K562 (cell line): Measurements from ENCODE around the gene CCDC7. TPM values are rescaled to one million over a fixed set of nuclear protein-coding genes. Genes with fewer than 3 reads are reported as not detected.

Experiments
- ATAC-seq: fragments of 200-7000 bp; cut with Tn5 transposase; 3 replicates; pipeline ENCODE4 v1.9.1; 2020; ENCODE audit warnings: moderate library complexity
- BruUV-seq: library from RNA; stranded (reverse); fragments of 400-500 nt; replicated peaks from 2 replicates; lab custom pipeline; 2021; lab: Mats Ljungman, UMichigan
- CTCF ChIA-PET: fragments of 300-600 bp; formaldehyde crosslinking; extraction: SDS; loops from one replicate; lab custom pipeline; 2021; ENCODE audit warnings: low intra/inter-chr PET ratio; lab: Yijun Ruan, JAX
- POLR2A ChIA-PET: fragments of 300-600, 350-650 bp; sonication (Branson Sonifier 250); formaldehyde crosslinking; extraction: SDS; loops from one replicate; lab custom pipeline; 2021; ENCODE audit warnings: antibody characterized with exemption, inconsistent platforms; lab: Yijun Ruan, JAX
- DNase-seq, 4 experiments: peaks; one replicate each; pipeline versions ENCODE4 v3.0.0 to v3.0.0-alpha.2; 2011 to 2018; ENCODE audit warnings: low spot score in 3 of 4, mixed read lengths in 3 of 4; ENCODE audit errors: extremely low read depth in 1 of 4
- FAIRE-seq: peaks from 2 replicates; lab custom pipeline; 2011; peaks lifted over from hg19 to GRCh38; lab: Jason Lieb, UNC
- H2AFZ ChIP-seq: 2 replicates; pipeline ENCODE4 v1.6.0; 2011; ENCODE audit warnings: low read depth, low read length, control low read depth, inconsistent platforms
- H3K27ac ChIP-seq: fragments of 200-600 bp; 3 replicates; pipeline ENCODE4 v1.8.0; 2011; ENCODE audit warnings: low read depth, mild to moderate bottlenecking, control low read depth, inconsistent platforms, low read length, moderate library complexity, mixed read lengths; ENCODE audit errors: extremely low read depth
- H3K27me3 ChIP-seq, 2 experiments: fragments of 300-600 bp in 1 of 2; 2 replicates in 1 of 2; 3 replicates in 1 of 2; pipeline versions ENCODE4 v1.6.0 to v1.8.0; 2011; ENCODE audit warnings: inconsistent platforms in 2 of 2, low read length in 2 of 2, mild to moderate bottlenecking in 1 of 2, mixed read lengths in 1 of 2, moderate library complexity in 1 of 2; ENCODE audit not compliant: control insufficient read depth in 2 of 2, insufficient read depth in 2 of 2
- H3K36me3 ChIP-seq: fragments of 300-600 bp; 3 replicates; pipeline ENCODE4 v1.8.0; 2011; ENCODE audit warnings: mild to moderate bottlenecking, low read length, inconsistent platforms; ENCODE audit not compliant: control insufficient read depth, insufficient read depth
- H3K4me1 ChIP-seq, 2 experiments: fragments of 200-600 bp in 1 of 2; replicated peaks in 1 of 2; 2 replicates in 1 of 2; 3 replicates in 1 of 2; pipeline versions ENCODE4 v1.5.1 to v1.8.0; 2011; ENCODE audit warnings: inconsistent platforms in 2 of 2, low read length in 2 of 2, mild to moderate bottlenecking in 1 of 2, mixed read lengths in 1 of 2, moderate library complexity in 1 of 2; ENCODE audit not compliant: control insufficient read depth in 2 of 2, insufficient read depth in 2 of 2
- H3K4me2 ChIP-seq: 2 replicates; pipeline ENCODE4 v1.6.1; 2011; ENCODE audit warnings: low read length, control low read depth, inconsistent platforms, mixed read lengths; ENCODE audit not compliant: insufficient read depth
- H3K4me3 ChIP-seq: fragments of 200-600 bp; sonication (generic), shearing (Covaris generic); 2 replicates; pipeline ENCODE4 v1.5.1; 2016; ENCODE audit warnings: control low read depth, inconsistent platforms
- H3K79me2 ChIP-seq: fragments of 200-600 bp; 3 replicates; pipeline ENCODE4 v1.8.0; 2011; ENCODE audit warnings: low read length, inconsistent platforms; ENCODE audit not compliant: control insufficient read depth, insufficient read depth
- H3K9ac ChIP-seq, 2 experiments: 2 replicates each; pipeline versions ENCODE4 v1.6.0 to v1.6.1; 2011; ENCODE audit warnings: low read depth in 2 of 2, low read length in 2 of 2, control low read depth in 1 of 2, inconsistent platforms in 1 of 2, mild to moderate bottlenecking in 1 of 2, mixed read lengths in 1 of 2; ENCODE audit not compliant: insufficient read depth in 1 of 2
- H3K9me1 ChIP-seq: one replicate; pipeline ENCODE4 v1.6.0; 2011; ENCODE audit warnings: inconsistent platforms, mild to moderate bottlenecking, low read length, moderate library complexity; ENCODE audit not compliant: control insufficient read depth, insufficient read depth
- H3K9me3 ChIP-seq: replicated peaks from 2 replicates; pipeline ENCODE4 v1.5.1; 2011; ENCODE audit warnings: low read depth, low read length, inconsistent platforms; ENCODE audit not compliant: control insufficient read depth, insufficient read depth
- H4K20me1 ChIP-seq: replicated peaks from 2 replicates; pipeline ENCODE4 v1.6.1; 2011; ENCODE audit warnings: low read length, inconsistent platforms, mixed read lengths; ENCODE audit not compliant: control insufficient read depth, insufficient read depth
- MTA2 ChIP-seq: fragments of 450-650 bp; IDR thresholded peaks from 2 replicates; pipeline ENCODE4 v1.6.1; 2016; ENCODE audit warnings: low read depth
- RAD21 ChIP-seq, 2 experiments: fragments of 250-450 bp in 1 of 2; fragments of 450-650 bp in 1 of 2; sonication (Bioruptor Pico) in 1 of 2; formaldehyde crosslinking in 1 of 2; IDR thresholded peaks in 1 of 2; conservative IDR thresholded peaks in 1 of 2; 2 replicates each; pipeline versions ENCODE4 v1.4.0 to v1.8.0; 2020 to 2022; ENCODE audit warnings: mild to moderate bottlenecking in 2 of 2, moderate library complexity in 1 of 2
- RHOXF2B ChIP-seq: fragments of 250-450 bp; sonication (Bioruptor Pico); conservative IDR thresholded peaks from 2 replicates; pipeline ENCODE4 v1.5.1; 2021
- STAG1 ChIP-seq: sonication (generic); formaldehyde crosslinking; IDR thresholded peaks from 2 replicates; pipeline ENCODE4 v1.5.0; 2020; ENCODE audit warnings: missing genetic modification reagents, borderline replicate concordance
- YY1 ChIP-seq, 3 experiments: IDR thresholded peaks; 2 replicates each; pipeline ENCODE4 v1.6.1; 2011; ENCODE audit warnings: low read length in 2 of 3, mild to moderate bottlenecking in 2 of 3, moderate library complexity in 2 of 3, borderline replicate concordance in 1 of 3, control low read depth in 1 of 3, low read depth in 1 of 3; ENCODE audit not compliant: insufficient read depth in 3 of 3, insufficient replicate concordance in 2 of 3, control insufficient read depth in 1 of 3, insufficient read length in 1 of 3; ENCODE audit errors: extremely low read depth in 1 of 3
- WGBS: fragments of 100-300 bp; shearing (Covaris generic); methylation state at CpG from one replicate; pipeline ENCODE4 v1.1.6; 2016; ENCODE audit warnings: low coverage, mixed read lengths; ENCODE audit not compliant: insufficient coverage; ENCODE audit errors: missing lambda C conversion rate; 5-methylcytosine and 5-hydroxymethylcytosine counted together
- in situ Hi-C: fragments of 300-500 bp; cut with MboI; formaldehyde crosslinking; loops from 4 replicates; pipeline ENCODE4 v1.15.0; 2018; ENCODE audit warnings: inconsistent platforms, mixed read lengths
- intact Hi-C: fragments of 100-400 bp; cut with micrococcal nuclease; formaldehyde crosslinking; loops from 2 replicates; pipeline ENCODE4 v1.14.2; 2022
- polyA plus RNA-seq, 8 experiments: library from polyadenylated mRNA; depleted of rRNA in 4 of 8; stranded (reverse) in 5 of 8; unstranded in 3 of 8; fragments of >200 nt; fragmentation: Nextera tagmentation in 2 of 8; fragmentation: Illumina TruSeq in 1 of 8; extraction: Ambion mirVana in 2 of 8; extraction: Trizol in 1 of 8; gene quantifications; 2 replicates each; pipeline versions ENCODE4 v1.2.1 to v1.2.3, GENCODE V29; 2011 to 2014; ENCODE audit warnings: inconsistent platforms in 1 of 8, missing spikeins in 1 of 8
- total RNA-seq, 7 experiments: library from RNA; depleted of rRNA in 6 of 7; stranded (reverse); fragments of >200 nt in 6 of 7; fragmentation: Illumina TruSeq in 2 of 7; extraction: Trizol in 2 of 7; gene quantifications; 2 replicates each; pipeline versions ENCODE4 v1.2.1 to v1.2.3, GENCODE V29; 2011 to 2021; ENCODE audit warnings: low replicate concordance in 1 of 7
- TF ChIP-seq, protein P1 (sequence below): IDR thresholded peaks from 2 replicates; pipeline ENCODE4 v1.6.1; 2011; ENCODE audit warnings: borderline replicate concordance, low read depth, mild to moderate bottlenecking, moderate library complexity, low read length; ENCODE audit not compliant: insufficient read depth, poor library complexity, severe bottlenecking
- TF ChIP-seq, protein P2 (sequence below), 2 experiments: fragments of 450-650 bp; formaldehyde crosslinking in 1 of 2; IDR thresholded peaks; 2 replicates each; pipeline versions ENCODE4 v1.4.0 to v1.6.1; 2014 to 2020; ENCODE audit warnings: mild to moderate bottlenecking in 2 of 2, borderline replicate concordance in 1 of 2, low read depth in 1 of 2
- TF ChIP-seq, protein P3 (sequence below): sonication (generic); formaldehyde crosslinking; IDR thresholded peaks from 2 replicates; pipeline ENCODE4 v1.8.0; 2022; ENCODE audit warnings: mild to moderate bottlenecking, missing genetic modification reagents

The CCDC7 gene
- total and polyA plus RNA-seq, 9 of the 15 experiments (the other 6 are each of a cell fraction or from before 2014, with no cell fraction given), result 1.5 to 6.6 (median 2.7) TPM

DNA sequence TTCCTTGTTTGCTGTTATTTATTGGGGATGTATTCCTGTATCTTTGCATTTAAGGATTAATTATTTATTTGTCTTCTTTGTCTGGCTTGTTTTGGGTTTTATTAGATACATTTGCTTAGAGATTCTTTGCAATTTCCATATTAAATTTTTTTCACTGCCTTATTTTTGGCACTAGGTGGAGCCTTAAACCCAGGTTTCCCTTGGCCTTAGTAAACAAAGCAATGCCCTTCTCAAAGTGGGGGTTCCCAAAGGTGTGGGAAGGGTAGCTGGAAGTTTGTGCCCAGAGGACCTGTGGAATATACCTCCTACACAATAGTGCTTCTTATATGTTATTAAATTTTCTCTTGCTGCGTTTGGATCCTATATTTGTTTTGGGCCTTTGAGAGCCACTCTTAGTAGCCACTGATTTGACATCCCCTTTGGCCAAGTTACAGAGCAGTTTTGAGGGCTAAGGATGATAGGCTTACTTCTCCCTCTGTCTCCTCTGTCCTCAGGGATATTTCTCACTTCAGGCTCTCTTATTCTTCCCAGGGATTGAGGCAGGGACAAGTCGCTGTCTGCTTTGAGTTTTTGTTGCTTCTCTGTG, 349.8 kb downstream of the CCDC7 start:
- Histone ChIP-seq H3K4me3 (no peak overlapping the region), H3K9me1 (no peaks in the 10 kb centered on the region), H3K4me1 (no peaks in the 10 kb centered on the region), H3K9ac (no peak overlapping the region), H2AFZ (no peak overlapping the region), H3K4me2 (no peak overlapping the region), H4K20me1 (no peaks in the 10 kb centered on the region), H3K9me3 (no peaks in the 10 kb centered on the region), H3K27ac (no peak overlapping the region), H3K79me2 (no peaks in the 10 kb centered on the region), H3K27me3 (no peaks in the 10 kb centered on the region), H3K36me3 (no peaks in the 10 kb centered on the region)
- WGBS, result 6% methylated on average over 2 of the region's 2 CpGs
- in situ Hi-C loops (loop anchor here (5.0 kb wide), 1 partner anchor 212 kb away; no protein-coding TSS in a partner anchor), intact Hi-C loops (loop anchor here (1.0 to 10.0 kb wide), 5 partner anchors 157 to 421 kb away; no protein-coding TSS in a partner anchor)
- FAIRE-seq (peak; percentile 54), ATAC-seq (peak; percentile 72), DNase-seq (peak; percentile 15 to 37 (median 22))
- POLR2A ChIA-PET, result no interaction called here
- CTCF ChIA-PET, result interaction anchor here (0.6 to 3.3 kb wide), 3 partner anchors 212 to 215 kb away, joined by 3 to 52 read pairs (median 3); no protein-coding TSS in a partner anchor
- BruUV-seq, result no TSS peak
- TF ChIP-seq MTA2 (no peak), RAD21 (CRISPR knock-in tag; conservative IDR thresholded peaks at IDR 0.05 in 1 of 2, IDR thresholded peaks at IDR 0.05 in 1 of 2) (peak; percentile 96 to 97), RHOXF2B (CRISPR knock-in tag) (no peak), YY1 (IDR thresholded peaks at IDR 0.05; ENCODE audit: borderline replicate concordance in 1 of 3, control insufficient read depth in 1 of 3, extremely low read depth in 1 of 3, insufficient read depth in 3 of 3, insufficient read length in 1 of 3, insufficient replicate concordance in 2 of 3, low read depth in 1 of 3, low read length in 2 of 3) (no peak), STAG1 (CRISPR knock-in tag) (peak; percentile 69; the same call in 1 of the 2 replicates)
- TF ChIP-seq, protein P1, sequence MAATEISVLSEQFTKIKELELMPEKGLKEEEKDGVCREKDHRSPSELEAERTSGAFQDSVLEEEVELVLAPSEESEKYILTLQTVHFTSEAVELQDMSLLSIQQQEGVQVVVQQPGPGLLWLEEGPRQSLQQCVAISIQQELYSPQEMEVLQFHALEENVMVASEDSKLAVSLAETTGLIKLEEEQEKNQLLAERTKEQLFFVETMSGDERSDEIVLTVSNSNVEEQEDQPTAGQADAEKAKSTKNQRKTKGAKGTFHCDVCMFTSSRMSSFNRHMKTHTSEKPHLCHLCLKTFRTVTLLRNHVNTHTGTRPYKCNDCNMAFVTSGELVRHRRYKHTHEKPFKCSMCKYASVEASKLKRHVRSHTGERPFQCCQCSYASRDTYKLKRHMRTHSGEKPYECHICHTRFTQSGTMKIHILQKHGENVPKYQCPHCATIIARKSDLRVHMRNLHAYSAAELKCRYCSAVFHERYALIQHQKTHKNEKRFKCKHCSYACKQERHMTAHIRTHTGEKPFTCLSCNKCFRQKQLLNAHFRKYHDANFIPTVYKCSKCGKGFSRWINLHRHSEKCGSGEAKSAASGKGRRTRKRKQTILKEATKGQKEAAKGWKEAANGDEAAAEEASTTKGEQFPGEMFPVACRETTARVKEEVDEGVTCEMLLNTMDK, result no peak
- TF ChIP-seq, protein P2, sequence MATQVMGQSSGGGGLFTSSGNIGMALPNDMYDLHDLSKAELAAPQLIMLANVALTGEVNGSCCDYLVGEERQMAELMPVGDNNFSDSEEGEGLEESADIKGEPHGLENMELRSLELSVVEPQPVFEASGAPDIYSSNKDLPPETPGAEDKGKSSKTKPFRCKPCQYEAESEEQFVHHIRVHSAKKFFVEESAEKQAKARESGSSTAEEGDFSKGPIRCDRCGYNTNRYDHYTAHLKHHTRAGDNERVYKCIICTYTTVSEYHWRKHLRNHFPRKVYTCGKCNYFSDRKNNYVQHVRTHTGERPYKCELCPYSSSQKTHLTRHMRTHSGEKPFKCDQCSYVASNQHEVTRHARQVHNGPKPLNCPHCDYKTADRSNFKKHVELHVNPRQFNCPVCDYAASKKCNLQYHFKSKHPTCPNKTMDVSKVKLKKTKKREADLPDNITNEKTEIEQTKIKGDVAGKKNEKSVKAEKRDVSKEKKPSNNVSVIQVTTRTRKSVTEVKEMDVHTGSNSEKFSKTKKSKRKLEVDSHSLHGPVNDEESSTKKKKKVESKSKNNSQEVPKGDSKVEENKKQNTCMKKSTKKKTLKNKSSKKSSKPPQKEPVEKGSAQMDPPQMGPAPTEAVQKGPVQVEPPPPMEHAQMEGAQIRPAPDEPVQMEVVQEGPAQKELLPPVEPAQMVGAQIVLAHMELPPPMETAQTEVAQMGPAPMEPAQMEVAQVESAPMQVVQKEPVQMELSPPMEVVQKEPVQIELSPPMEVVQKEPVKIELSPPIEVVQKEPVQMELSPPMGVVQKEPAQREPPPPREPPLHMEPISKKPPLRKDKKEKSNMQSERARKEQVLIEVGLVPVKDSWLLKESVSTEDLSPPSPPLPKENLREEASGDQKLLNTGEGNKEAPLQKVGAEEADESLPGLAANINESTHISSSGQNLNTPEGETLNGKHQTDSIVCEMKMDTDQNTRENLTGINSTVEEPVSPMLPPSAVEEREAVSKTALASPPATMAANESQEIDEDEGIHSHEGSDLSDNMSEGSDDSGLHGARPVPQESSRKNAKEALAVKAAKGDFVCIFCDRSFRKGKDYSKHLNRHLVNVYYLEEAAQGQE (IDR thresholded peaks at IDR 0.05; ENCODE audit: borderline replicate concordance), result peak; percentile 88
- TF ChIP-seq, protein P2 (CRISPR knock-in tag; IDR thresholded peaks at IDR 0.05; ENCODE audit: low read depth), result no peak
- TF ChIP-seq, protein P3, sequence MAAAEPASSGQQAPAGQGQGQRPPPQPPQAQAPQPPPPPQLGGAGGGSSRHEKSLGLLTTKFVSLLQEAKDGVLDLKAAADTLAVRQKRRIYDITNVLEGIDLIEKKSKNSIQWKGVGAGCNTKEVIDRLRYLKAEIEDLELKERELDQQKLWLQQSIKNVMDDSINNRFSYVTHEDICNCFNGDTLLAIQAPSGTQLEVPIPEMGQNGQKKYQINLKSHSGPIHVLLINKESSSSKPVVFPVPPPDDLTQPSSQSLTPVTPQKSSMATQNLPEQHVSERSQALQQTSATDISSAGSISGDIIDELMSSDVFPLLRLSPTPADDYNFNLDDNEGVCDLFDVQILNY, result no peak
